HepG2 (cell line): ENCODE measurements around the gene MSANTD1. TPM values are rescaled to one million over a fixed set of nuclear protein-coding genes. Genes with fewer than 3 reads are reported as not detected.

Source experiments
- ATAC-seq: fragments of 200-7000 bp; cut with Tn5 transposase; 3 replicates; pipeline ENCODE4 v1.9.1; 2020; ENCODE audit warnings: mild to moderate bottlenecking, moderate library complexity
- BruUV-seq: library from RNA; stranded (reverse); fragments of 400-500 nt; replicated peaks from 2 replicates; lab custom pipeline; 2021; lab: Mats Ljungman, UMichigan
- CTCF ChIA-PET: fragments of 300-600 bp; formaldehyde crosslinking; extraction: SDS; loops from one replicate; lab custom pipeline; 2021; ENCODE audit warnings: low total read pairs, inconsistent platforms, low intra/inter-chr PET ratio; lab: Yijun Ruan, JAX
- POLR2A ChIA-PET: fragments of 350-600 bp; sonication (Branson Sonifier 250); formaldehyde crosslinking; loops from one replicate; lab custom pipeline; 2020; ENCODE audit warnings: antibody characterized with exemption, inconsistent platforms; lab: Yijun Ruan, JAX
- DNase-seq: peaks from one replicate; pipeline ENCODE4 v3.0.0-alpha.2; 2015; ENCODE audit warnings: low spot score
- FAIRE-seq: peaks from 3 replicates; lab custom pipeline; 2011; peaks lifted over from hg19 to GRCh38; lab: Jason Lieb, UNC
- H2AFZ ChIP-seq: one replicate; pipeline ENCODE4 v1.6.1; 2011; ENCODE audit warnings: low read length, inconsistent platforms
- H3K27ac ChIP-seq: fragments of 300-600 bp; 3 replicates; pipeline ENCODE4 v1.8.0; 2011; ENCODE audit warnings: mixed run types, mild to moderate bottlenecking, mixed read lengths, low read length, inconsistent platforms; ENCODE audit not compliant: insufficient read depth; ENCODE audit errors: extremely low read length
- H3K27me3 ChIP-seq, 2 experiments: fragments of 200-600 bp in 1 of 2; 2 replicates in 1 of 2; 3 replicates in 1 of 2; pipeline versions ENCODE4 v1.6.0 to v1.8.0; 2011; ENCODE audit warnings: low read length in 2 of 2, mild to moderate bottlenecking in 2 of 2, moderate library complexity in 2 of 2, inconsistent platforms in 1 of 2; ENCODE audit not compliant: insufficient read depth in 2 of 2, control insufficient read depth in 1 of 2
- H3K36me3 ChIP-seq, 2 experiments: fragments of 200-600 bp in 1 of 2; replicated peaks in 1 of 2; 2 replicates in 1 of 2; 3 replicates in 1 of 2; pipeline versions ENCODE4 v1.5.1 to v1.8.0; 2011; ENCODE audit warnings: low read length in 2 of 2, inconsistent platforms in 1 of 2; ENCODE audit not compliant: insufficient read depth in 2 of 2, control insufficient read depth in 1 of 2
- H3K4me1 ChIP-seq: 2 replicates; pipeline ENCODE4 v1.5.1; 2012; ENCODE audit warnings: low read length, inconsistent platforms; ENCODE audit not compliant: insufficient read depth
- H3K4me2 ChIP-seq: 2 replicates; pipeline ENCODE4 v1.6.0; 2011; ENCODE audit warnings: low read depth, low read length, inconsistent platforms
- H3K4me3 ChIP-seq, 3 experiments: fragments of 200-600 bp in 1 of 3; sonication (generic), shearing (Covaris generic) in 1 of 3; replicated peaks in 1 of 3; 2 replicates each; pipeline ENCODE4 v1.5.1; 2011 to 2016; ENCODE audit warnings: low read length in 3 of 3, inconsistent platforms in 2 of 3, low read depth in 2 of 3, mild to moderate bottlenecking in 2 of 3, control low read depth in 1 of 3, mixed read lengths in 1 of 3; ENCODE audit not compliant: insufficient read depth in 1 of 3
- H3K79me2 ChIP-seq: one replicate; pipeline ENCODE4 v1.6.1; 2011; ENCODE audit warnings: low read length, inconsistent platforms; ENCODE audit not compliant: insufficient read depth
- H3K9ac ChIP-seq: 2 replicates; pipeline ENCODE4 v1.6.0; 2011; ENCODE audit warnings: mild to moderate bottlenecking, low read depth, low read length, inconsistent platforms; ENCODE audit not compliant: insufficient read depth
- H3K9me3 ChIP-seq: 2 replicates; pipeline ENCODE4 v1.5.1; 2012; ENCODE audit warnings: mild to moderate bottlenecking, low read length
- H4K20me1 ChIP-seq: 2 replicates; pipeline ENCODE4 v1.6.0; 2011; ENCODE audit warnings: inconsistent platforms, mild to moderate bottlenecking, low read length, moderate library complexity; ENCODE audit not compliant: insufficient read depth
- SNAI1 ChIP-seq: sonication (generic); formaldehyde crosslinking; IDR thresholded peaks from 2 replicates; pipeline ENCODE4 v1.5.0; 2020; ENCODE audit warnings: mild to moderate bottlenecking, missing genetic modification reagents, borderline replicate concordance
- WIZ ChIP-seq: sonication (generic); formaldehyde crosslinking; IDR thresholded peaks from 2 replicates; pipeline ENCODE4 v1.5.1; 2020; ENCODE audit warnings: mild to moderate bottlenecking, missing genetic modification reagents
- WGBS: methylation state at CpG from one replicate; pipeline ENCODE4 v1.1.6; 2017; ENCODE audit warnings: low lambda C conversion rate; 5-methylcytosine and 5-hydroxymethylcytosine counted together
- in situ Hi-C: cut with HindIII; loops from 2 replicates; pipeline ENCODE4 v1.10.0; 2017; ENCODE audit warnings: low pct_unique_long_range_greater_than_20kb; ENCODE audit not compliant: extremely low pct_ligation_motif_present
- intact Hi-C: fragments of 100-400 bp; cut with micrococcal nuclease; formaldehyde crosslinking; loops from one replicate; pipeline ENCODE4 v1.10.0; 2022; ENCODE audit not compliant: unreplicated experiment
- polyA plus RNA-seq, 8 experiments: library from polyadenylated mRNA; depleted of rRNA in 3 of 8; stranded (reverse) in 7 of 8; unstranded in 1 of 8; fragments of >200 nt; fragmentation: Illumina TruSeq in 4 of 8; extraction: Trizol in 4 of 8; gene quantifications; 2 replicates each; pipeline versions ENCODE4 v1.2.1 to v1.2.3, GENCODE V29; 2011 to 2016; ENCODE audit warnings: low read depth in 4 of 8, missing spikeins in 1 of 8, mixed read lengths in 1 of 8; ENCODE audit not compliant: insufficient read depth in 1 of 8
- total RNA-seq, 5 experiments: library from RNA; depleted of rRNA; stranded (reverse); fragments of >200 nt; fragmentation: Illumina TruSeq; extraction: Trizol; gene quantifications; 2 replicates each; pipeline ENCODE4 v1.2.3, GENCODE V29; 2016; ENCODE audit warnings: low read depth in 1 of 5
- TF ChIP-seq, protein P1 (sequence below): fragments of 450-650 bp; IDR thresholded peaks from 2 replicates; pipeline ENCODE4 v1.6.1; 2017; ENCODE audit warnings: mild to moderate bottlenecking
- TF ChIP-seq, protein P2 (sequence below): sonication (generic); formaldehyde crosslinking; IDR thresholded peaks from 2 replicates; pipeline ENCODE4 v1.4.0; 2020; ENCODE audit warnings: mild to moderate bottlenecking, low read depth, missing genetic modification reagents

Gene MSANTD1
- total and polyA plus RNA-seq, 2 of the 13 experiments (the other 11 are each of a cell fraction or from before 2014, with no cell fraction given): 0.22 to 0.40 TPM

DNA sequence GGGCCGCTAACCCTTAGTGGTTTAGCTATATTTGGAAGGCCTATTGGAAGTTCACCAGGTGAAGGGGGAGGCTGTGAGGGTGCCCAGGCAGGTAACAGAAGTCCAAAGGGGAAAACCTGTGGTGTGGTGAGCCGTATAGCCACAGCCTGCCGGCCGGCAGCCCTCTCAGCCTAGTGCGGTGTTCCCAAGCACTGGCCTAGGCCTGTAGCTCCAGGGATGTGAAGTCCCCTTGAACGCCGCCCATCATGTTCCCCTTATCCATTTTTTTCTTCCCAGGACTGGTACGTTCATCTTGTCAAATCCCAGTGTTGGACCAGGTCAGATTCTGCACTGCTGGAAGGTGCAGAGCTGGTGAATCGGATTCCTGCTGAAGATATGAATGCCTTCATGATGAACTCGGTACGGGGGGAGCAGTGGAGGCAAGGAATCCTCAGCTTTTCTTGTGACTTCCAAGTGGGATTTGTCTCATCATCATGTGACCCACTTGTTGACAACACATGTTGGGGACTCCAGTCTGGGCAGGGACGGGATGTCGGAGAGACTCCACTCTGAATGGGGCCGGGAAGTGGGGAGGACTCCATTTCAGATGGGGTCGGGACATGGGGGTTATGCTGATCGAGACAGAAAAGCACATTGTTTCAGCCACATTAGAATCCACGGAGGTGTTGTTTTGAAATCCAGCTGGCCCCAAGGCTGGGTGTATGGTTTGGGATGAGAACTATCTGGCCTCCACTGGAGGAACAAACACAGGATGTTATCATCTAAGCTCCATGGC lies 39.2 kb upstream of the MSANTD1 start:
- H3K9me3 ChIP-seq: no peaks in the 10 kb centered on the region
- ATAC-seq (no peak), FAIRE-seq (no peak), DNase-seq (no peak)
- H3K9ac ChIP-seq: no peak overlapping the region
- intact Hi-C loops: loop anchor here (5.0 to 10.0 kb wide), 2 partner anchors 55 to 93 kb away; no protein-coding TSS in a partner anchor
- ChIA-PET CTCF (no interaction called here), POLR2A (no interaction called here)
- no peak overlapping the region for H2AFZ ChIP-seq
- no peaks in the 10 kb centered on the region for H3K27me3 ChIP-seq
- TF ChIP-seq, protein P1, sequence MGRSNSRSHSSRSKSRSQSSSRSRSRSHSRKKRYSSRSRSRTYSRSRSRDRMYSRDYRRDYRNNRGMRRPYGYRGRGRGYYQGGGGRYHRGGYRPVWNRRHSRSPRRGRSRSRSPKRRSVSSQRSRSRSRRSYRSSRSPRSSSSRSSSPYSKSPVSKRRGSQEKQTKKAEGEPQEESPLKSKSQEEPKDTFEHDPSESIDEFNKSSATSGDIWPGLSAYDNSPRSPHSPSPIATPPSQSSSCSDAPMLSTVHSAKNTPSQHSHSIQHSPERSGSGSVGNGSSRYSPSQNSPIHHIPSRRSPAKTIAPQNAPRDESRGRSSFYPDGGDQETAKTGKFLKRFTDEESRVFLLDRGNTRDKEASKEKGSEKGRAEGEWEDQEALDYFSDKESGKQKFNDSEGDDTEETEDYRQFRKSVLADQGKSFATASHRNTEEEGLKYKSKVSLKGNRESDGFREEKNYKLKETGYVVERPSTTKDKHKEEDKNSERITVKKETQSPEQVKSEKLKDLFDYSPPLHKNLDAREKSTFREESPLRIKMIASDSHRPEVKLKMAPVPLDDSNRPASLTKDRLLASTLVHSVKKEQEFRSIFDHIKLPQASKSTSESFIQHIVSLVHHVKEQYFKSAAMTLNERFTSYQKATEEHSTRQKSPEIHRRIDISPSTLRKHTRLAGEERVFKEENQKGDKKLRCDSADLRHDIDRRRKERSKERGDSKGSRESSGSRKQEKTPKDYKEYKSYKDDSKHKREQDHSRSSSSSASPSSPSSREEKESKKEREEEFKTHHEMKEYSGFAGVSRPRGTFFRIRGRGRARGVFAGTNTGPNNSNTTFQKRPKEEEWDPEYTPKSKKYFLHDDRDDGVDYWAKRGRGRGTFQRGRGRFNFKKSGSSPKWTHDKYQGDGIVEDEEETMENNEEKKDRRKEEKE: no peak
- TF ChIP-seq, protein P2, sequence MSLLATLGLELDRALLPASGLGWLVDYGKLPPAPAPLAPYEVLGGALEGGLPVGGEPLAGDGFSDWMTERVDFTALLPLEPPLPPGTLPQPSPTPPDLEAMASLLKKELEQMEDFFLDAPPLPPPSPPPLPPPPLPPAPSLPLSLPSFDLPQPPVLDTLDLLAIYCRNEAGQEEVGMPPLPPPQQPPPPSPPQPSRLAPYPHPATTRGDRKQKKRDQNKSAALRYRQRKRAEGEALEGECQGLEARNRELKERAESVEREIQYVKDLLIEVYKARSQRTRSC: no peak
- TF ChIP-seq WIZ: no peak
- TF ChIP-seq SNAI1 (CRISPR knock-in tag): no peak
- H4K20me1 ChIP-seq: no peaks in the 10 kb centered on the region
- H3K79me2 ChIP-seq: no peaks in the 10 kb centered on the region
- peaks cover 26 to 53% of the 10 kb centered on the region in 2 experiments for H3K36me3 ChIP-seq
- in situ Hi-C loops: no loop called here
- no peak overlapping the region for H3K4me3 ChIP-seq
- H3K4me2 ChIP-seq: no peak overlapping the region
- no TSS peak for BruUV-seq
- no peak overlapping the region for H3K27ac ChIP-seq
- peaks cover 67% of the 10 kb centered on the region for H3K4me1 ChIP-seq
- over 99% methylated on average over 16 of the region's 17 CpGs for WGBS
